HepG2 (cell line): ENCODE measurements around the gene PFDN1. TPM values are rescaled to one million over a fixed set of nuclear protein-coding genes. Genes with fewer than 3 reads are reported as not detected.

Source experiments
- ATAC-seq: fragments of 200-7000 bp; cut with Tn5 transposase; 3 replicates; pipeline ENCODE4 v1.9.1; 2020; ENCODE audit warnings: mild to moderate bottlenecking, moderate library complexity
- BruUV-seq: library from RNA; stranded (reverse); fragments of 400-500 nt; replicated peaks from 2 replicates; lab custom pipeline; 2021; lab: Mats Ljungman, UMichigan
- CTCF ChIA-PET: fragments of 300-600 bp; formaldehyde crosslinking; extraction: SDS; loops from one replicate; lab custom pipeline; 2021; ENCODE audit warnings: low total read pairs, inconsistent platforms, low intra/inter-chr PET ratio; lab: Yijun Ruan, JAX
- POLR2A ChIA-PET: fragments of 350-600 bp; sonication (Branson Sonifier 250); formaldehyde crosslinking; loops from one replicate; lab custom pipeline; 2020; ENCODE audit warnings: antibody characterized with exemption, inconsistent platforms; lab: Yijun Ruan, JAX
- DNase-seq: peaks from one replicate; pipeline ENCODE4 v3.0.0-alpha.2; 2015; ENCODE audit warnings: low spot score
- FAIRE-seq: peaks from 3 replicates; lab custom pipeline; 2011; peaks lifted over from hg19 to GRCh38; lab: Jason Lieb, UNC
- H2AFZ ChIP-seq: one replicate; pipeline ENCODE4 v1.6.1; 2011; ENCODE audit warnings: low read length, inconsistent platforms
- H3K27ac ChIP-seq: fragments of 300-600 bp; 3 replicates; pipeline ENCODE4 v1.8.0; 2011; ENCODE audit warnings: mixed run types, mild to moderate bottlenecking, mixed read lengths, low read length, inconsistent platforms; ENCODE audit not compliant: insufficient read depth; ENCODE audit errors: extremely low read length
- H3K27me3 ChIP-seq, 2 experiments: fragments of 200-600 bp in 1 of 2; 2 replicates in 1 of 2; 3 replicates in 1 of 2; pipeline versions ENCODE4 v1.6.0 to v1.8.0; 2011; ENCODE audit warnings: low read length in 2 of 2, mild to moderate bottlenecking in 2 of 2, moderate library complexity in 2 of 2, inconsistent platforms in 1 of 2; ENCODE audit not compliant: insufficient read depth in 2 of 2, control insufficient read depth in 1 of 2
- H3K36me3 ChIP-seq, 2 experiments: fragments of 200-600 bp in 1 of 2; replicated peaks in 1 of 2; 2 replicates in 1 of 2; 3 replicates in 1 of 2; pipeline versions ENCODE4 v1.5.1 to v1.8.0; 2011; ENCODE audit warnings: low read length in 2 of 2, inconsistent platforms in 1 of 2; ENCODE audit not compliant: insufficient read depth in 2 of 2, control insufficient read depth in 1 of 2
- H3K4me1 ChIP-seq: 2 replicates; pipeline ENCODE4 v1.5.1; 2012; ENCODE audit warnings: low read length, inconsistent platforms; ENCODE audit not compliant: insufficient read depth
- H3K4me2 ChIP-seq: 2 replicates; pipeline ENCODE4 v1.6.0; 2011; ENCODE audit warnings: low read depth, low read length, inconsistent platforms
- H3K4me3 ChIP-seq, 3 experiments: fragments of 200-600 bp in 1 of 3; sonication (generic), shearing (Covaris generic) in 1 of 3; replicated peaks in 1 of 3; 2 replicates each; pipeline ENCODE4 v1.5.1; 2011 to 2016; ENCODE audit warnings: low read length in 3 of 3, inconsistent platforms in 2 of 3, low read depth in 2 of 3, mild to moderate bottlenecking in 2 of 3, control low read depth in 1 of 3, mixed read lengths in 1 of 3; ENCODE audit not compliant: insufficient read depth in 1 of 3
- H3K79me2 ChIP-seq: one replicate; pipeline ENCODE4 v1.6.1; 2011; ENCODE audit warnings: low read length, inconsistent platforms; ENCODE audit not compliant: insufficient read depth
- H3K9ac ChIP-seq: 2 replicates; pipeline ENCODE4 v1.6.0; 2011; ENCODE audit warnings: mild to moderate bottlenecking, low read depth, low read length, inconsistent platforms; ENCODE audit not compliant: insufficient read depth
- H3K9me3 ChIP-seq: 2 replicates; pipeline ENCODE4 v1.5.1; 2012; ENCODE audit warnings: mild to moderate bottlenecking, low read length
- H4K20me1 ChIP-seq: 2 replicates; pipeline ENCODE4 v1.6.0; 2011; ENCODE audit warnings: inconsistent platforms, mild to moderate bottlenecking, low read length, moderate library complexity; ENCODE audit not compliant: insufficient read depth
- ARID2 ChIP-seq: sonication (generic); formaldehyde crosslinking; IDR thresholded peaks from 2 replicates; pipeline ENCODE4 v1.8.1; 2022; ENCODE audit warnings: mild to moderate bottlenecking, missing genetic modification reagents, borderline replicate concordance
- CBX5 ChIP-seq: sonication (generic); formaldehyde crosslinking; IDR thresholded peaks from 2 replicates; pipeline ENCODE4 v1.4.0; 2020; ENCODE audit warnings: missing genetic modification reagents, borderline replicate concordance
- CREB1 ChIP-seq, 2 experiments: fragments of 450-650 bp in 1 of 2; IDR thresholded peaks; 2 replicates each; pipeline ENCODE4 v1.6.1; 2016 to 2017; ENCODE audit warnings: control low read depth in 1 of 2, mild to moderate bottlenecking in 1 of 2, missing compliant biosample characterization in 1 of 2, missing genetic modification characterization in 1 of 2
- CREM ChIP-seq, 2 experiments: sonication (generic) in 1 of 2; formaldehyde crosslinking in 1 of 2; IDR thresholded peaks; 2 replicates each; pipeline versions ENCODE4 v1.4.0 to v1.6.1; 2016 to 2020; ENCODE audit warnings: antibody characterized with exemption in 1 of 2, mild to moderate bottlenecking in 1 of 2, missing genetic modification reagents in 1 of 2
- HNF4A ChIP-seq: sonication (generic); formaldehyde crosslinking; IDR thresholded peaks from 2 replicates; pipeline ENCODE4 v1.4.0; 2020; ENCODE audit warnings: missing genetic modification reagents
- HNF4G ChIP-seq, 2 experiments: sonication (generic) in 1 of 2; formaldehyde crosslinking in 1 of 2; IDR thresholded peaks; 2 replicates each; pipeline versions ENCODE4 v1.4.0 to v1.6.1; 2011 to 2020; ENCODE audit warnings: borderline replicate concordance in 2 of 2, low read depth in 2 of 2, mild to moderate bottlenecking in 2 of 2, low read length in 1 of 2, missing genetic modification reagents in 1 of 2, moderate library complexity in 1 of 2
- HOMEZ ChIP-seq: IDR thresholded peaks from 2 replicates; pipeline ENCODE4 v1.6.1; 2016; ENCODE audit warnings: low read depth
- MAX ChIP-seq: IDR thresholded peaks from 2 replicates; pipeline ENCODE4 v1.6.1; 2012; ENCODE audit warnings: inconsistent platforms
- SAP130 ChIP-seq: IDR thresholded peaks from 2 replicates; pipeline ENCODE4 v1.6.1; 2016; ENCODE audit warnings: low read depth
- TEAD3 ChIP-seq: optimal IDR thresholded peaks from 2 replicates; pipeline ENCODE3; 2016; ENCODE audit warnings: borderline replicate concordance
- ZNF382 ChIP-seq: sonication (generic); formaldehyde crosslinking; IDR thresholded peaks from 2 replicates; pipeline ENCODE4 v1.5.0; 2020; ENCODE audit warnings: missing genetic modification reagents, mild to moderate bottlenecking, borderline replicate concordance
- ZNF441 ChIP-seq: sonication (generic); formaldehyde crosslinking; IDR thresholded peaks from 2 replicates; pipeline ENCODE4 v1.7.0; 2021; ENCODE audit warnings: missing genetic modification reagents, borderline replicate concordance
- ZNF644 ChIP-seq: IDR thresholded peaks from 2 replicates; pipeline ENCODE4 v1.6.1; 2016; ENCODE audit warnings: low read depth
- ZNF687 ChIP-seq: sonication (generic); formaldehyde crosslinking; IDR thresholded peaks from 2 replicates; pipeline ENCODE4 v1.5.1; 2020; ENCODE audit warnings: mild to moderate bottlenecking, missing genetic modification reagents, moderate library complexity
- WGBS: methylation state at CpG from one replicate; pipeline ENCODE4 v1.1.6; 2017; ENCODE audit warnings: low lambda C conversion rate; 5-methylcytosine and 5-hydroxymethylcytosine counted together
- in situ Hi-C: cut with HindIII; loops from 2 replicates; pipeline ENCODE4 v1.10.0; 2017; ENCODE audit warnings: low pct_unique_long_range_greater_than_20kb; ENCODE audit not compliant: extremely low pct_ligation_motif_present
- intact Hi-C: fragments of 100-400 bp; cut with micrococcal nuclease; formaldehyde crosslinking; loops from one replicate; pipeline ENCODE4 v1.10.0; 2022; ENCODE audit not compliant: unreplicated experiment
- polyA plus RNA-seq, 8 experiments: library from polyadenylated mRNA; depleted of rRNA in 3 of 8; stranded (reverse) in 7 of 8; unstranded in 1 of 8; fragments of >200 nt; fragmentation: Illumina TruSeq in 4 of 8; extraction: Trizol in 4 of 8; gene quantifications; 2 replicates each; pipeline versions ENCODE4 v1.2.1 to v1.2.3, GENCODE V29; 2011 to 2016; ENCODE audit warnings: low read depth in 4 of 8, missing spikeins in 1 of 8, mixed read lengths in 1 of 8; ENCODE audit not compliant: insufficient read depth in 1 of 8
- total RNA-seq, 5 experiments: library from RNA; depleted of rRNA; stranded (reverse); fragments of >200 nt; fragmentation: Illumina TruSeq; extraction: Trizol; gene quantifications; 2 replicates each; pipeline ENCODE4 v1.2.3, GENCODE V29; 2016; ENCODE audit warnings: low read depth in 1 of 5

Gene PFDN1
- total and polyA plus RNA-seq, 2 of the 13 experiments (the other 11 are each of a cell fraction or from before 2014, with no cell fraction given) = 67.2 to 70.8 TPM

- H4K20me1 ChIP-seq = no peaks in the 10 kb centered on the region
These were observed 80.5 kb downstream of the PFDN1 start for GRCh38 chr5:140222416-140222815.

More at GRCh38 chr5:140222416-140222815, 80.5 kb downstream of the PFDN1 start:
- no peak overlapping the region for H2AFZ ChIP-seq
- H3K9ac ChIP-seq = no peak overlapping the region
- peaks cover 73% of the 10 kb centered on the region for H3K4me1 ChIP-seq
- H3K4me3 ChIP-seq = no peak overlapping the region
- H3K79me2 ChIP-seq = no peaks in the 10 kb centered on the region
- 22% methylated on average over 1 of the region's 1 CpG for WGBS
- no peaks in the 10 kb centered on the region; a peak in 1 of 5 replicates for H3K36me3 ChIP-seq
- in situ Hi-C loops = loop anchor here (5.0 kb wide), 1 partner anchor 45 kb away; the partner anchor contains the start of gene CYSTM1
- POLR2A ChIA-PET = no interaction called here
- intact Hi-C loops = loop anchor here (5.0 kb wide), 1 partner anchor 45 kb away; the partner anchor contains the start of gene CYSTM1
- no peak for TF ChIP-seq ZNF382 (CRISPR knock-in tag)
- peak; percentile 33; the same call in 1 of the 2 replicates for TF ChIP-seq SAP130 (CRISPR knock-in tag)
- TF ChIP-seq HOMEZ (CRISPR knock-in tag) = peak; percentile 55; the same call in 1 of the 2 replicates
- peak; percentile 36; the same call in 1 of the 2 replicates for TF ChIP-seq ZNF644 (CRISPR knock-in tag)
- peak; percentile 41; the same call in 1 of the 2 replicates for TF ChIP-seq MAX
- TF ChIP-seq CBX5 = no peak
- peak; percentile 33 for TF ChIP-seq CREB1 (IDR thresholded peaks at IDR 0.05)
- no peak for TF ChIP-seq CREB1 (CRISPR knock-in tag; IDR thresholded peaks at IDR 0.05)
- TF ChIP-seq ZNF441 (CRISPR knock-in tag) = no peak
- peak; percentile 26; the same call in 1 of the 2 replicates for TF ChIP-seq HNF4G (IDR thresholded peaks at IDR 0.05; ENCODE audit: borderline replicate concordance, low read depth, low read length)
- no peak for TF ChIP-seq HNF4G (CRISPR knock-in tag; IDR thresholded peaks at IDR 0.05; ENCODE audit: borderline replicate concordance, low read depth)
- peak; percentile 66 for TF ChIP-seq HNF4A (CRISPR knock-in tag)
- peak; percentile 19; the same call in 1 of the 2 replicates for TF ChIP-seq ZNF687
- TF ChIP-seq ARID2 (CRISPR knock-in tag) = no peak
- TF ChIP-seq CREM (IDR thresholded peaks at IDR 0.05) = peak; percentile 19; the same call in 1 of the 2 replicates
- no peak for TF ChIP-seq CREM (CRISPR knock-in tag; IDR thresholded peaks at IDR 0.05)
- TF ChIP-seq TEAD3 (CRISPR knock-in tag) = peak; percentile 13
- TF ChIP-seq, all 625 proteins: peak for 10
- Histone ChIP-seq H3K4me2 (peak overlapping the region; percentile 10; the same call in 1 of the 2 replicates), H3K27ac (peak overlapping the region; percentile 2), H3K27me3 (no peaks in the 10 kb centered on the region), H3K9me3 (no peaks in the 10 kb centered on the region)
- CTCF ChIA-PET = no interaction called here
- FAIRE-seq (peak; percentile 12), DNase-seq (peak; percentile 57), ATAC-seq (peak; percentile 20; the same call in 2 of the 3 replicates)
- BruUV-seq = no TSS peak
